ENCODE results near the gene AP1G2. TPM values are rescaled to one million over a fixed set of nuclear protein-coding genes. Genes with fewer than 3 reads are reported as not detected.

The AP1G2 gene
- total RNA-seq, 1 experiment from 2014 or later: 26.0 TPM

- Histone ChIP-seq H3K9me3 (ENCODE audit: low read depth, low read length, poor library complexity, severe bottlenecking) (no peaks in the 10 kb centered on the region), H3K27me3 (replicated peaks; ENCODE audit: insufficient read depth, low read depth, low read length, poor library complexity) (no peaks in the 10 kb centered on the region), H3K4me3 (ENCODE audit: low read depth, low read length, poor library complexity, severe bottlenecking) (no peak overlapping the region), H3K27ac (ENCODE audit: low read depth, low read length, poor library complexity, severe bottlenecking) (no peak overlapping the region), H3K36me3 (ENCODE audit: insufficient read depth, low read length, poor library complexity, severe bottlenecking) (peaks cover 11% of the 10 kb centered on the region), H3K4me1 (ENCODE audit: insufficient read depth, low read length, poor library complexity, severe bottlenecking) (peaks cover 7% of the 10 kb centered on the region)
- ChIA-PET CTCF (interaction anchor here (0.5 to 1.0 kb wide), 2 partner anchors 85 to 256 kb away, joined by 3 to 4 read pairs; partner anchors contain the start of gene BCL2L2), POLR2A (ENCODE audit: low non-redundant PET) (interaction anchor here (0.5 to 0.7 kb wide), 3 partner anchors 12 to 84 kb away, joined by 3 to 5 read pairs (median 4); no protein-coding TSS in a partner anchor)
- BruUV-seq (replicated peaks): no TSS peak
- peak; percentile 75 for DNase-seq (ENCODE audit: low spot score)
- TF ChIP-seq, protein P1, sequence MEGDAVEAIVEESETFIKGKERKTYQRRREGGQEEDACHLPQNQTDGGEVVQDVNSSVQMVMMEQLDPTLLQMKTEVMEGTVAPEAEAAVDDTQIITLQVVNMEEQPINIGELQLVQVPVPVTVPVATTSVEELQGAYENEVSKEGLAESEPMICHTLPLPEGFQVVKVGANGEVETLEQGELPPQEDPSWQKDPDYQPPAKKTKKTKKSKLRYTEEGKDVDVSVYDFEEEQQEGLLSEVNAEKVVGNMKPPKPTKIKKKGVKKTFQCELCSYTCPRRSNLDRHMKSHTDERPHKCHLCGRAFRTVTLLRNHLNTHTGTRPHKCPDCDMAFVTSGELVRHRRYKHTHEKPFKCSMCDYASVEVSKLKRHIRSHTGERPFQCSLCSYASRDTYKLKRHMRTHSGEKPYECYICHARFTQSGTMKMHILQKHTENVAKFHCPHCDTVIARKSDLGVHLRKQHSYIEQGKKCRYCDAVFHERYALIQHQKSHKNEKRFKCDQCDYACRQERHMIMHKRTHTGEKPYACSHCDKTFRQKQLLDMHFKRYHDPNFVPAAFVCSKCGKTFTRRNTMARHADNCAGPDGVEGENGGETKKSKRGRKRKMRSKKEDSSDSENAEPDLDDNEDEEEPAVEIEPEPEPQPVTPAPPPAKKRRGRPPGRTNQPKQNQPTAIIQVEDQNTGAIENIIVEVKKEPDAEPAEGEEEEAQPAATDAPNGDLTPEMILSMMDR (conservative IDR thresholded peaks at IDR 0.05; ENCODE audit: low read depth, low read length): peak; percentile 87
- TF ChIP-seq EZH2 (IDR thresholded peaks at IDR 0.05; ENCODE audit: borderline replicate concordance, low read depth, low read length, poor library complexity, severe bottlenecking): no peak
- intact Hi-C loops (cut with micrococcal nuclease; ENCODE audit: unreplicated experiment): loop anchor here (1.0 kb wide), 1 partner anchor 85 kb away; no protein-coding TSS in a partner anchor
These were observed 4.6 kb downstream of the AP1G2 start for GRCh38 chr14:23562822-23563472.

- Histone ChIP-seq H3K27ac (ENCODE audit: low read depth, low read length, poor library complexity, severe bottlenecking) (no peak overlapping the region), H3K9me3 (ENCODE audit: low read depth, low read length, poor library complexity, severe bottlenecking) (no peaks in the 10 kb centered on the region), H3K4me1 (ENCODE audit: insufficient read depth, low read length, poor library complexity, severe bottlenecking) (peaks cover 5% of the 10 kb centered on the region), H3K4me3 (ENCODE audit: low read depth, low read length, poor library complexity, severe bottlenecking) (no peak overlapping the region), H3K27me3 (replicated peaks; ENCODE audit: insufficient read depth, low read depth, low read length, poor library complexity) (no peaks in the 10 kb centered on the region), H3K36me3 (ENCODE audit: insufficient read depth, low read length, poor library complexity, severe bottlenecking) (peaks cover 11% of the 10 kb centered on the region)
- CTCF ChIA-PET: interaction anchor here (0.5 to 1.0 kb wide), 3 partner anchors 84 to 255 kb away, joined by 3 to 4 read pairs (median 3); partner anchors contain the start of gene BCL2L2
- no TSS peak for BruUV-seq (replicated peaks)
- intact Hi-C loops (cut with micrococcal nuclease; ENCODE audit: unreplicated experiment): loop anchor here (1.0 kb wide), 1 partner anchor 84 kb away; no protein-coding TSS in a partner anchor
- POLR2A ChIA-PET (ENCODE audit: low non-redundant PET): interaction anchor here (0.7 kb wide), 1 partner anchor 84 kb away, joined by 4 read pairs; no protein-coding TSS in a partner anchor
- no peak for TF ChIP-seq EZH2 (IDR thresholded peaks at IDR 0.05; ENCODE audit: borderline replicate concordance, low read depth, low read length, poor library complexity, severe bottlenecking)
- TF ChIP-seq, protein P1 (conservative IDR thresholded peaks at IDR 0.05; ENCODE audit: low read depth, low read length): no peak
- DNase-seq (ENCODE audit: low spot score): no peak
These were observed 5.4 kb downstream of the AP1G2 start for GRCh38 chr14:23561873-23562821.

GRCh38 chr14:23561259-23561658 lies 6.3 kb downstream of the AP1G2 start:
- BruUV-seq (replicated peaks): no TSS peak
- POLR2A ChIA-PET (ENCODE audit: low non-redundant PET): no interaction called here
- DNase-seq (ENCODE audit: low spot score): no peak

More at GRCh38 chr14:23561259-23561658, 6.3 kb downstream of the AP1G2 start:
- intact Hi-C loops (cut with micrococcal nuclease; ENCODE audit: unreplicated experiment): no loop called here
- Histone ChIP-seq H3K27ac (ENCODE audit: low read depth, low read length, poor library complexity, severe bottlenecking) (no peak overlapping the region), H3K27me3 (replicated peaks; ENCODE audit: insufficient read depth, low read depth, low read length, poor library complexity) (no peaks in the 10 kb centered on the region), H3K4me3 (ENCODE audit: low read depth, low read length, poor library complexity, severe bottlenecking) (no peak overlapping the region), H3K4me1 (ENCODE audit: insufficient read depth, low read length, poor library complexity, severe bottlenecking) (peaks cover 8% of the 10 kb centered on the region), H3K36me3 (ENCODE audit: insufficient read depth, low read length, poor library complexity, severe bottlenecking) (peaks cover 11% of the 10 kb centered on the region), H3K9me3 (ENCODE audit: low read depth, low read length, poor library complexity, severe bottlenecking) (no peaks in the 10 kb centered on the region)
- CTCF ChIA-PET: interaction anchor here (0.9 kb wide), 1 partner anchor 83 kb away, joined by 3 read pairs; no protein-coding TSS in a partner anchor
- TF ChIP-seq EZH2 (IDR thresholded peaks at IDR 0.05; ENCODE audit: borderline replicate concordance, low read depth, low read length, poor library complexity, severe bottlenecking): no peak
- TF ChIP-seq, protein P1 (conservative IDR thresholded peaks at IDR 0.05; ENCODE audit: low read depth, low read length): no peak

Data from A673 (cell line).